OCI-LY7 (cell line): Measurements from ENCODE around the gene ZNF804A. TPM values are rescaled to one million over a fixed set of nuclear protein-coding genes. Genes with fewer than 3 reads are reported as not detected.

Source experiments
- Bru-seq: library from RNA; stranded (reverse); fragments of 400-500 nt; gene quantifications from one replicate; lab custom pipeline; 2021; lab: Mats Ljungman, UMichigan
- BruChase-seq, 2 experiments: library from RNA; stranded (reverse); fragments of 400-500 nt; gene quantifications; one replicate each; lab custom pipeline; 2021; lab: Mats Ljungman, UMichigan
- BruUV-seq: library from RNA; stranded (reverse); fragments of 400-500 nt; replicated peaks from 2 replicates; lab custom pipeline; 2021; lab: Mats Ljungman, UMichigan
- CTCF ChIA-PET: fragments of 300-600 bp; sonication (Branson Sonifier 250); formaldehyde crosslinking; loops from one replicate; lab custom pipeline; 2022; ENCODE audit warnings: antibody characterized with exemption; ENCODE audit not compliant: unreplicated experiment; lab: Charles Lee
- POLR2A ChIA-PET: fragments of 300-600 bp; sonication (Branson Sonifier 250); formaldehyde crosslinking; loops from one replicate; lab custom pipeline; 2022; ENCODE audit warnings: antibody characterized with exemption; lab: Charles Lee
- DNase-seq: peaks from one replicate; pipeline ENCODE4 v3.0.0-alpha.2; 2015; ENCODE audit warnings: low spot score
- H2AFZ ChIP-seq: fragments of 200-600 bp; sonication (generic), shearing (Covaris generic); 2 replicates; pipeline ENCODE4 v1.6.1; 2014; ENCODE audit warnings: mild to moderate bottlenecking, antibody characterized with exemption, low read length, moderate library complexity
- H3K27ac ChIP-seq: fragments of 200-600 bp; sonication (generic); 2 replicates; pipeline ENCODE4 v1.5.1; 2014; ENCODE audit warnings: mixed run types, low read depth, mild to moderate bottlenecking, moderate library complexity, low read length, inconsistent platforms; ENCODE audit not compliant: poor library complexity, severe bottlenecking
- H3K36me3 ChIP-seq: fragments of 200-600 bp; sonication (generic); 2 replicates; pipeline ENCODE4 v1.6.1; 2014; ENCODE audit warnings: mild to moderate bottlenecking, antibody characterized with exemption, low read length, moderate library complexity, mixed read lengths; ENCODE audit not compliant: insufficient read depth
- H3K4me1 ChIP-seq: fragments of 200-600 bp; sonication (generic); 2 replicates; pipeline ENCODE4 v1.5.1; 2014; ENCODE audit warnings: mild to moderate bottlenecking, low read length; ENCODE audit not compliant: insufficient read depth, poor library complexity, severe bottlenecking
- H3K4me2 ChIP-seq: fragments of 200-600 bp; sonication (generic); 2 replicates; pipeline ENCODE4 v1.6.1; 2014; ENCODE audit warnings: mild to moderate bottlenecking, low read length
- H3K4me3 ChIP-seq: fragments of 200-600 bp; sonication (generic); 2 replicates; pipeline ENCODE4 v1.5.1; 2014; ENCODE audit warnings: mild to moderate bottlenecking, low read depth, low read length; ENCODE audit not compliant: poor library complexity, severe bottlenecking
- H3K79me2 ChIP-seq: fragments of 200-600 bp; sonication (generic); 2 replicates; pipeline ENCODE4 v1.6.1; 2016; ENCODE audit warnings: low read depth, mild to moderate bottlenecking, low read length, moderate library complexity, mixed read lengths; ENCODE audit not compliant: insufficient read depth
- H3K9me2 ChIP-seq: fragments of 200-600 bp; sonication (generic); 2 replicates; pipeline ENCODE4 v1.6.1; 2016; ENCODE audit warnings: mild to moderate bottlenecking, low read length, mixed read lengths; ENCODE audit not compliant: insufficient read depth
- H3K9me3 ChIP-seq: fragments of 200-600 bp; sonication (generic); 2 replicates; pipeline ENCODE4 v1.6.1; 2014; ENCODE audit warnings: mild to moderate bottlenecking, mixed run types, low read length, mixed read lengths
- H4K20me1 ChIP-seq: fragments of 200-600 bp; sonication (generic); 2 replicates; pipeline ENCODE4 v1.6.1; 2014; ENCODE audit warnings: mild to moderate bottlenecking, antibody characterized with exemption, low read length, moderate library complexity, mixed read lengths; ENCODE audit not compliant: insufficient read depth
- EZH2phosphoT487 ChIP-seq: fragments of 200-600 bp; sonication (generic); IDR thresholded peaks from 2 replicates; pipeline ENCODE4 v1.6.1; 2018; ENCODE audit warnings: low read depth, borderline replicate concordance, mild to moderate bottlenecking, mixed run types, antibody characterized with exemption, low read length, moderate library complexity, mixed read lengths
- intact Hi-C: fragments of 100-400 bp; cut with micrococcal nuclease; formaldehyde crosslinking; loops from one replicate; pipeline ENCODE4 v1.10.0; 2022; ENCODE audit not compliant: unreplicated experiment
- long read RNA-seq: library from polyadenylated mRNA; stranded (forward); transcript quantifications from one replicate; pipeline ENCODE4 v2.0.0, GENCODE V29; 2022
- total RNA-seq, 2 experiments: library from RNA; depleted of rRNA in 1 of 2; stranded (reverse); fragments of >200 nt in 1 of 2; shearing (Covaris generic) in 1 of 2; gene quantifications; 2 replicates each; pipeline ENCODE4 v1.2.3, GENCODE V29; 2014 to 2022
- TF ChIP-seq, protein P1 (sequence below): fragments of 200-600 bp; sonication (generic); conservative IDR thresholded peaks from 2 replicates; pipeline ENCODE4 v1.5.1; 2014; ENCODE audit warnings: mild to moderate bottlenecking, antibody characterized with exemption, low read length, moderate library complexity, mixed read lengths

ZNF804A gene
- total RNA-seq (2014; rRNA removed; shearing (Covaris generic)) (19.9 and 24.1 TPM in 2 replicates), total RNA-seq (2022) (14.3 and 14.4 TPM in 2 replicates), Bru-seq, nascent RNA (percentile 95 among the genes with signal in this experiment), BruChase-seq, experiment 1, labeled RNA remaining after a 6-hour chase (percentile 93 among the genes with signal in this experiment), BruChase-seq, experiment 2, labeled RNA remaining after a 2-hour chase (percentile 96 among the genes with signal in this experiment)
- long read RNA-seq, partial matches to known transcripts: 0 of 12 reads
- long read RNA-seq, other reads (novel, unspliced or antisense): 9 of 12 reads

DNA sequence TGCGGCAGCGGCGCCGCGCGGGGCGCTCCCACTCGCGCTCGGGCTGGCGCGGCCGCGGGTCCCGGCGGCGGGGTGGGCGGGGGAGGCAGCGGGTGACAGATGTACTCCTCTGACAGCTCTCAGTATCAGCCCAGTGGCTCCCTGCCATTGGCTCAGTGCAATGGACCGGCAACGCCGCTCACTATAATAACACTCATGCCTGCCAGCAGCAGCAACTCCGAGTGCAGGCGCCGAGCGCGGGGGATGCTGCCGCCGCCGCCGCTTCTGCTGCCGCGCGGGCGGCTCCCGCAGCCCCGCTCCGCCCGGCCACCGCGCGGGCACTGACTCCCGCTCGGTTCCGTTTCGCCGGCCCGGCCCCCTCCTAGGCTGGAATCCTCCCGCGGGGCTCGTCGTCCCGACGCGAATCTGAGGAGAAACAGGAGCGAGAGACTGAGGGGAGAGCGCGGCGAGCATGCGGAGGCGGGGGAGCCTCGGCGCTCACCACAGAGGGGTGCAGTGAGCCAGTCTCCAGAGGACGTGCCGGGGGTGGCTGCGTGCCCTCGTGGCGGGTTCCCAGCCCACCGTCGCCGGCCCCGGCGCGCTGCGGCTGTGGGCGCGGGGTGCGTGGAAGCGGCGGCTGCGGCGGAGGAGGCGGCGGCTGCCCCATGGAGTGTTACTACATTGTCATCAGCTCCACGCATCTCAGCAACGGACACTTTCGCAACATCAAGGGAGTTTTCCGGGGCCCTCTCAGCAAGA lies at the start of gene ZNF804A:
TSS of gene ZNF804A (plus strand) at position 214 of the 738 bp plus-strand sequence. CDS start at position 645, 431 bp downstream.
- H3K9me3 ChIP-seq: peaks cover 9% of the 10 kb centered on the region; the same call in 1 of the 2 replicates
- peaks cover 49% of the 10 kb centered on the region for H3K79me2 ChIP-seq
- POLR2A ChIA-PET: interaction anchor here (0.6 to 4.2 kb wide), 14 partner anchors 9 to 466 kb away, joined by 3 to 30 read pairs (median 6); no protein-coding TSS in a partner anchor
- peaks cover 22% of the 10 kb centered on the region for H3K36me3 ChIP-seq
- peak within 1 kb of the TSS; percentile 95 for H3K4me2 ChIP-seq
- H3K9me2 ChIP-seq: no peaks in the 10 kb centered on the region
- CTCF ChIA-PET: interaction anchor here (0.6 kb wide), 2 partner anchors 60 to 229 kb away, joined by 3 read pairs; no protein-coding TSS in a partner anchor
- H3K4me3 ChIP-seq: peak within 1 kb of the TSS; percentile 93
- intact Hi-C loops: loop anchor here (1.0 to 5.0 kb wide), 3 partner anchors 128 to 236 kb away; no protein-coding TSS in a partner anchor
- peak within 1 kb of the TSS; percentile 86 for H3K27ac ChIP-seq
- peak; percentile 96 for DNase-seq
- H3K4me1 ChIP-seq: peaks cover 16% of the 10 kb centered on the region
- H4K20me1 ChIP-seq: peaks cover 13% of the 10 kb centered on the region
- H2AFZ ChIP-seq: peak within 1 kb of the TSS; percentile 90
- no TSS peak for BruUV-seq
- TF ChIP-seq, protein P1, sequence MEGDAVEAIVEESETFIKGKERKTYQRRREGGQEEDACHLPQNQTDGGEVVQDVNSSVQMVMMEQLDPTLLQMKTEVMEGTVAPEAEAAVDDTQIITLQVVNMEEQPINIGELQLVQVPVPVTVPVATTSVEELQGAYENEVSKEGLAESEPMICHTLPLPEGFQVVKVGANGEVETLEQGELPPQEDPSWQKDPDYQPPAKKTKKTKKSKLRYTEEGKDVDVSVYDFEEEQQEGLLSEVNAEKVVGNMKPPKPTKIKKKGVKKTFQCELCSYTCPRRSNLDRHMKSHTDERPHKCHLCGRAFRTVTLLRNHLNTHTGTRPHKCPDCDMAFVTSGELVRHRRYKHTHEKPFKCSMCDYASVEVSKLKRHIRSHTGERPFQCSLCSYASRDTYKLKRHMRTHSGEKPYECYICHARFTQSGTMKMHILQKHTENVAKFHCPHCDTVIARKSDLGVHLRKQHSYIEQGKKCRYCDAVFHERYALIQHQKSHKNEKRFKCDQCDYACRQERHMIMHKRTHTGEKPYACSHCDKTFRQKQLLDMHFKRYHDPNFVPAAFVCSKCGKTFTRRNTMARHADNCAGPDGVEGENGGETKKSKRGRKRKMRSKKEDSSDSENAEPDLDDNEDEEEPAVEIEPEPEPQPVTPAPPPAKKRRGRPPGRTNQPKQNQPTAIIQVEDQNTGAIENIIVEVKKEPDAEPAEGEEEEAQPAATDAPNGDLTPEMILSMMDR: 0 out of 2 replicates have a peak, but pooled peaks have one; percentile 13
- no peak for TF ChIP-seq EZH2phosphoT487

DNA sequence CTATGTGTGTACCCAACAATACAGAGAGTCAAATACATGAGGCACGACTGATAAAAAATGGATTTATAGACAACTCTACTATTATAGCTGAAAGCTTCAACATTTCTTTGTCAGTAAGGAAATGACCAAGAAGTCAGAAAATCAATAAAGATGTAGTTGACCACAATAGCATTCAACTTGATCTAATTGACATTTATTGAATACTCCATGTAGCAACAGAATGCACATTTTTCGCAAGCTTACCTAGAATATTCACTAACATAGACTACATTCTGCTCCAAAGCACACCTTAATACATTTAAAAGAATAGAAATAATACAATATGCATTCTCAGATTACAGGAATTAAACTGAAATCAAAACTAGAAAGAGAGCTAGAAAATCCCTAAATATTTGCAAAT lies 49.2 kb upstream of the ZNF804A start:
- TF ChIP-seq, protein P1: no peak
- TF ChIP-seq EZH2phosphoT487: no peak
- no TSS peak for BruUV-seq
- Histone ChIP-seq H3K79me2 (no peaks in the 10 kb centered on the region), H4K20me1 (no peaks in the 10 kb centered on the region), H2AFZ (no peak overlapping the region), H3K9me2 (no peaks in the 10 kb centered on the region), H3K4me3 (no peak overlapping the region), H3K36me3 (no peaks in the 10 kb centered on the region), H3K4me1 (no peaks in the 10 kb centered on the region), H3K9me3 (peaks cover 18% of the 10 kb centered on the region), H3K27ac (no peak overlapping the region), H3K4me2 (no peak overlapping the region)
- POLR2A ChIA-PET: interaction anchor here (0.6 to 1.4 kb wide), 3 partner anchors 9 to 170 kb away, joined by 3 read pairs; no protein-coding TSS in a partner anchor
- no peak for DNase-seq
- intact Hi-C loops: no loop called here
- CTCF ChIA-PET: no interaction called here
